ENCODE measurements around the gene DPRX.
"Not testable (repeated sequence)": the region's sequence is repeated elsewhere in the genome, so short reads cannot be mapped to it uniquely, and the experiment has no call there.

DPRX gene

GRCh38 chr19:53647350-53647749, 15.6 kb downstream of the DPRX start:
- DNase-seq: no peak

- DNase-seq: no peak
These were observed 16.0 kb downstream of the DPRX start for GRCh38 chr19:53647792-53648191.

DNA sequence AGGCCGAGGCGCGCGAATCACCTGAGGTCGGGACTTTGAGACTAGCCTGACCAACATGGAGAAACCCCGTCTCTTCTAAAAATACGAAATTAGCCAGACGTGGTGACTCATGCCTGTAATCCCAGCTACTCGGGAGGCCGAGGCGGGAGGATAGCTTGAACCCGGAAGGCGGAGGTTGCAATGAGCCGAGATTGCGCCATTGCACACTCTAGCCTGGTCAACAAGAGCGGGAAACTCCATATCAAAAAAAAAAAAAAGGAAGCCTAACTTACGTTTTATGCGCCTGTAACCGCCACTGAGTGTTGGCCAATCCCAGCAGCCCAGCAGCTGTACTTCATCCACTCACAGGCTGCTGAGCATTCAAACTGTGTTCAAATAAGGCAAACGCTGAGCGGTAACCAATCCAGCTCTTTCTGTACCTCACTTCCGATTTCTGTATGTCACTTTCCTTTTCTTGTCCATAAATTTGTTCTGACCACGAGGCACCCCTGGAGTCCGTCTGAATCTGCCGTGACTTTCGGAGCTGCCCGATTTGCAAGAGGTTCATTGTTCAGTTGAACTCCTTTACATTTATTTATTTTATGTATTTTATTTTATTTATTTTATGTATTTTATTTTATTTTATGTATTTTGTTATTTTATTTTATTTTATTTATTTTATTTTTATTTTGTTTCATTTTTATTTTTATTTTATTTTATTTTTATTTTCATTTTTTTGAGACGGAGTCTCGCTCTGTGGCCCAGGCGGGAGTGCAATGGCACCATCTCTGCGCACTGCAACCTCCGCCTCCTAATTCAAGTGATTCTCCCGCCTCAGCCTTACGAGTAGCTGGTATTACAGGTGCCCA, 18.2 kb downstream of the DPRX start:
- DNase-seq: no peak

DNA sequence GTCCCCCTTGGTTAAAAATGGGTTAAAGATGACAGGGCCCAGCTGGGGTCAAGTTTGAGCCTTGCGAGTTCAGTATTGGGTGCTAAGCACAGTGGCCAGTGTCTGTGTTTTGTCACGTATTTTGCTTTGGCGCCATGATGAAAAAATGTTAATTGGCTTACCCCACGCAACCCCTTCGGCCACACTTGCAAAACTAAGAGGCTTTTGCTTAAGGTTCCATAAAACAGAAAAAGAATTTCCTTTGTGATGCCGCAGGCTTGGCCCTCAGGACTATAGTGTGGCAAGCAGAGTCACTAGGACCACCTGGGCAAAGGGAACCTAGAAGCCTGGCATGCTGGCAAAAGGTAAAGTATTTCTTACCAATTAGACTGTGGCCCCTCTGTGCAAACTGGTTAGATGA, 20.7 kb downstream of the DPRX start:
- no peak for DNase-seq

GRCh38 chr19:53655042-53655665, 23.4 kb downstream of the DPRX start:
- no peak for DNase-seq

DNA sequence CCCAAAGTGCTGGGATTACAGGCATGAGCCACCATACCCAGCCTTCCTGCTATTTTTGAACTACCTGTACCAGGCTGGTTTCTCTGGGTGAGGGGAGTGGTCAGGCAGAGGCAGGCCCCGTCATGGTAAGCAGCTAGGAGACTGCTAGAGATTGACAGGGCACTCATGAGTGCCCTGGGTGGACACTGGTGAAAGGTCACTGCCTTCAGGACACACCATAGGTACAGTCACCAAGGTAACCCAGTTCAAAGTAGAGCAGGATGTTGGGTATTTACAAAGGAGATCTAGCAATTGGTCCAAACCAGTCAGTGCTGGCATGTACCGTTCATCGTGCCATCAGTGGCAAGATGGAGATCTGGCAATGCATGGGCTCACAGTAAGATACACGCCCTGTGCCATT, 25.5 kb downstream of the DPRX start:
- DNase-seq: no peak

DNA sequence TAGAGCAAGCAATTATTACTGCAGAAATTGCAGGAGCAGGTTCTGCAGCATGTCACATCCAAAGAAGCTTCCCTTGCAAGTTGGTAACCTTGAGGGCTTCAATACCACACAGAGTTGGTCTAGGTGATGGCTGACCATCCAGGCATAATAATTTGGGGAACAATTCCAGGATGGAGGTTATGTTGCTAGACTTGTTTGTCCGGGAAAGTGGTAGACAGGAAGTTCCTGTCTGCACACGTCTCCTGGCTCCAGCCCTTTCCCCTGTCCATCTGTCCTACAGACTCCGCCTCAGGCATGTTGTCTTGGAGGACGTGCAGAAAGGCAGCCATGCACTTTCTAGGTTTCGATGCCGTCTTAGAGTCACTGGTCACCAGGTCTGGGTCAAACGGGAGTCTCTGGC, 26.0 kb downstream of the DPRX start:
- DNase-seq: no peak

DNA sequence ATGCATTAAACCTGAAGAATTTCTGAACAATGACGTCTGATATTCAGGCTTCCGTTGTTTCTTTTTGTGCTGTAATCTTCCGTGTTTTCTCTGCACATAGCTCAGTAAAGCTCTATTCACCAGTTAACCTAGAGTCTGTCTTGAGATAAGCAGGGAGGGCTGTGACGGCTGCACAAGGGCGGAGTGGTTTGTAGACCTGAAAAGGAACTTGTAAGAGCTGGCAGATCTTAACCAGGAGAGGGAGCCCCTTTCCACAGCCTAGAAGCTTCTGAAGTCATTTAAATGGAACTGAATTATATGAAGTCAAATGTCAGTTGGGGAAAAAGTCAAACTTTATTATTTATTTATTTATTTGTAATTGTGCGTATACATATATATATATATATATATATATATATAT, 27.5 kb downstream of the DPRX start:
- no peak for DNase-seq

DNA sequence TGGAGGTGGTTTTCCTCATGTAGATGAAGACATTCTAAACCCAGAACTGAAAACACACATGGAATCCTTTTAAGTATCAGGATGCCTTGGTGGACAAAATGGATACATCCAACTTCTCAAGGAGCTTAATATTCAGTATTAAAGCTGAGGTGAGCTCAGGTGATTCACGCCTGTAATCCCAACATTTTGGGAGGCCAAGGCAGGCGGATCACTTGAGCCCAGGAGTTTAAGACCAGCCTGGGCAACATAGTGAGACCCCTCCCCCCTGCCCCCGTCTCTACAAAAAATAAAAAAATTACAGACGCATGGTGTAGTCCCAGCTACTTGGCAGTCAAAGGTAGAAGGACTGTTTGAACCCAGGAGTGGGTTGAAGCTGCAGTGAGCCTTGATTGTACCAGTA, 28.8 kb downstream of the DPRX start:
- DNase-seq: no peak

DNA sequence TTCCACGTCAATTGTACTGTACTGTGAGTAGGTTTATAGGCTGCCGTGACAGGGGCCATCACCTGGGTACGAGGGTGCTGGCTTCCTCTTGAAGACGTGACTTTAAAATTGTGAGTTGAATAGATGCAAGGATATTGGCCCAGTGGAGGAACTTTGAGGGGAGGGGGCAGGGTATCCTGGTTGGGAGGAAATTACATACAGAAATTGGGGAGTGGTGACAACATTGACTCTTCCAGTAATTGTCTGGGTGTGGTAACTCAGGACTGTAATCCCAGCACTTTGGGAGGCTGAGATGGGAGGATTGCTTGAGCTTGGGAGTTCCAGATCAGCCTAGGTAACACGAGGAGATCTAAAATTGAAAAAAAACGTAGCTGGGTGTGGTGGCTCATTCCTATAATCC, 30.4 kb downstream of the DPRX start:
- DNase-seq: no peak

DNA sequence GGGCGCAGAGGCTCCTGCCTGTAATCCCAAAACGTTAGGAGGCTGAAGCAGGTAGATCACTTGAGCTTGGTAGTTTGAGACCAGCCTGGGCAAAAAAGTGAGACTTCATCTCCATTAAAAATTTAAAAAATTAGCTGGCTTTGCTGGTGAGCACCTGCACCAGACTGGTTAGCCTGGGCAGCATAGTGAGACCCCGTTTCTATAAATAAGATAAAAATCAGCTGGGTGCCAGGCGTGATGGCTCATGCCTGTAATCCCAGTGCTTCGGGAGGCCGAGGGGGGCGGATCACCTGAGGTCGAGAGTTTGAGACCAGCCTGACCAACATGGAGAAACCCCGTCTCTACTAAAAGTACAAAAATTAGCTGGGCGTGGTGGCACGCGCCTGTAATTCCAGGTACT, 32.4 kb downstream of the DPRX start:
- no peak for DNase-seq

DNA sequence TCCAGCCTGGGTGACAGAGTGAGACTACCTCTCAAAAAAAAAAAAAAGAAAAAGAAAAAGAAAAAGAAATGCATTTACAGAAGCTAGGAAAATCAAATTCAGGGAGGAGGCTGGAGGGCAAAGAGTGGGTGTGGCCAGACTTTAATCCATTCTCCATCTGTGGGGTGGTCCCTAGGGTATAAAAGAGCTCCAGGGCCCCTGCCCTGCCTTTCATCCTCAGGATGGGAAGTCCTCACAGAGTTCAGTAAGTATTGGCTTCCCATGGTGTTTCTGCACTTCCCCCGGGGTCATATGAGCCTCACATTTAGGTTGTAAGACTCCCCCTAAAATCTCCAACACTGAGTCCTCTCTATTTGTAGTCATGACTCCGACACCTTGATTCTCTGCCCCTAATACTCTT, 33.0 kb downstream of the DPRX start:
- no peak for DNase-seq

DNA sequence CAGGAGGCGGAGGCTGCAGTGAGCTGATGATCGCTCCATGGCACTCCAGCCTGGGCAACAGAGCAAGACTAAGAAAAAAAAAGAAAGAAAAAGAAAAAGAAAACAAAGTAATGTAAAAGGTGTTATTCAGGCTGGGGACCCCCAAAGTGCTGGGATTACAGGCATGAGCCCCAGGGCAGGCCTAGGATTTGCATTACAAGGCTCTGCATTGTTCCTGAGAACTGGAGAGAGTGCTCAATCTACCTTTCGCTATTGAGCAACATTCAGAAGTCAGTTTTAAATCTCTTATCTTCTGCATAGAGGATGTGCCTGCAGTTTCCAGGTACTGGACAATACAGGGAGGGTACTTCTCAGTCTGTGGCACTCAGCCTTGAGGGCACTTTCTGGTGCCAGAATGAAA, 34.5 kb downstream of the DPRX start:
- not testable (repeated sequence) for DNase-seq

- DNase-seq: not testable (repeated sequence)
These were observed 37.0 kb downstream of the DPRX start for GRCh38 chr19:53668804-53669203.

- DNase-seq: no peak
These were observed 38.5 kb downstream of the DPRX start for GRCh38 chr19:53670345-53670744.

GRCh38 chr19:53671663-53672062, 39.9 kb downstream of the DPRX start:
- DNase-seq: no peak

Measured in DMS79 (cell line).